Measurements from ENCODE around the gene RMDN2.

GRCh38 chr2:37896319-37896718, 28.8 kb upstream of the RMDN2 start:
- no peak for TF ChIP-seq CTCF (IDR thresholded peaks at IDR 0.05)
- TF ChIP-seq POLR2AphosphoS5 (IDR thresholded peaks at IDR 0.05) = no peak
- TF ChIP-seq POLR2A (IDR thresholded peaks at IDR 0.05) = no peak
